Measurements from ENCODE around the gene FBN3.

The FBN3 gene

DNA sequence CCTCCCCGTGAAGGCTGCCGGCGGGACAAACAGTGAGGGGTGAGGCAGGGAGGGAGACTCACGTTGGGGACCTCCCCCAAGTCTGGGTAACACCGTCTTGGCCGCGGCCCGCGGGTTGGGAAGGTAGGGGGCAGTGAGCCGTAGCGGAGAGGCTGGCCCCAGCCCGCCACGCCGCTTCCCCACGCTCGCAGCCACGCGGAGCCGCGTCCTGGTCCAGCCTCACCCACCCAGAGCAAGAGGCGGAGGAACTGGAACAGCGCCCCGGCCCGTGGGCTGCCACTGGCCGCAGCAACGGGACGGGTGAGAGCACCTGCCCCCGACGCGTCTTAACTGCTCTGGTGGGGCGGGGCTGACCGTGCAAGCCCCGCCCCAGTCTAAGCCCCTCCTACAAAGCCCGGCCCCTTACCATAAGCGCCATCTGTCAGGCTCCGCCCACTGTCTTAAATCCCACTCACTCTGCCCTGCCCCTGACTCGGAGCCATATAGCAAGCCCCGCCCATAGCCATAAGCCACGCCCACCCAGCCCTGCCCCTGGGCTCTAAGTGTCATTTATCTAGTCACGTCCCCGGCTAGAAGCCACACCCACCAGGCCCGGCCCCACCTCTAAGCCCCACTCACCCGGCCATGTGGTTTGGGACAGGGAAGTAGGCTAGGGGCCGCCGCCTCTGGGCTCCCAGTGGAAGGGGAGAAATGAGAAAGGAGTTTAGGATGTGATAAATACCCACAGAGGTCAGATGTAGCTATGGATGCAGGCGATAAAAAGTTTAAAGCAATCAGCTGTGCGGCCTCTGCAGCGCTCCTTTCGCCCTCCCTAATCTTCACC, 98.9 kb downstream of the FBN3 start:
- TF ChIP-seq GATA2 (IDR thresholded peaks at IDR 0.05; ENCODE audit: low read depth, low read length): no peak
- TF ChIP-seq GATA3 (IDR thresholded peaks at IDR 0.05; ENCODE audit: low read depth, low read length): no peak

GRCh38 chr19:8046569-8047165, 102.7 kb downstream of the FBN3 start:
- TF ChIP-seq GATA3 (IDR thresholded peaks at IDR 0.05; ENCODE audit: low read depth, low read length) (no peak), GATA2 (IDR thresholded peaks at IDR 0.05; ENCODE audit: low read depth, low read length) (no peak)

GRCh38 chr19:8045872-8046568, 103.4 kb downstream of the FBN3 start:
- TF ChIP-seq GATA3 (IDR thresholded peaks at IDR 0.05; ENCODE audit: low read depth, low read length) (no peak), GATA2 (IDR thresholded peaks at IDR 0.05; ENCODE audit: low read depth, low read length) (no peak)

DNA sequence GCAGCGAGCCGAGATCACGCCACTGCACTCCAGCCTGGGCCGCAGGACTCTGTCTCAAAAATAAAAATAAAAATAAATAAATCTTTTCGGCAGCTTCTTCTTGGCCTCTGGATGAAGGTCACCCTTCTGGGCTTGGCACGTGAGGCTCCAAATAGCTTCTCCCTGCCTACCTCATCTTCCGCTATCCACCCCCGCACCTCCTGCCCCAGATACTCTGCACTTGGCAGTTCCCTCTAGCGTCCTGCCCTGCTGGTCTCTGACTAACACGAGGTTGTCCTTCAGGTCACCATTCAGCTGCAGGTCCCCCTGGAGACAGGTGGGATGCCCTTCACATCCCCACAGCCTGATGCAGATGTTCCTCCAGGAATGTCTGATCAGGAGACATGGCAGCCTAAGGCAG, 105.4 kb downstream of the FBN3 start:
- TF ChIP-seq GATA2 (IDR thresholded peaks at IDR 0.05; ENCODE audit: low read depth, low read length): no peak
- no peak for TF ChIP-seq GATA3 (IDR thresholded peaks at IDR 0.05; ENCODE audit: low read depth, low read length)

GRCh38 chr19:8042900-8043299, 106.5 kb downstream of the FBN3 start:
- TF ChIP-seq GATA2 (IDR thresholded peaks at IDR 0.05; ENCODE audit: low read depth, low read length): no peak
- no peak for TF ChIP-seq GATA3 (IDR thresholded peaks at IDR 0.05; ENCODE audit: low read depth, low read length)

- no peak for TF ChIP-seq GATA3 (IDR thresholded peaks at IDR 0.05; ENCODE audit: low read depth, low read length)
Measured at GRCh38 chr19:8041531-8041931, 107.9 kb downstream of the FBN3 start.

- TF ChIP-seq GATA2 (IDR thresholded peaks at IDR 0.05; ENCODE audit: low read depth, low read length) (no peak), GATA3 (IDR thresholded peaks at IDR 0.05; ENCODE audit: low read depth, low read length) (no peak)
Measured at GRCh38 chr19:8039231-8039630, 110.2 kb downstream of the FBN3 start.

- TF ChIP-seq GATA2 (IDR thresholded peaks at IDR 0.05; ENCODE audit: low read depth, low read length) (no peak), GATA3 (IDR thresholded peaks at IDR 0.05; ENCODE audit: low read depth, low read length) (no peak)
Measured at GRCh38 chr19:8038815-8039214, 110.6 kb downstream of the FBN3 start.

- TF ChIP-seq GATA3 (IDR thresholded peaks at IDR 0.05; ENCODE audit: low read depth, low read length) (no peak), GATA2 (IDR thresholded peaks at IDR 0.05; ENCODE audit: low read depth, low read length) (no peak)
Measured at GRCh38 chr19:8036434-8037099, 112.8 kb downstream of the FBN3 start.

DNA sequence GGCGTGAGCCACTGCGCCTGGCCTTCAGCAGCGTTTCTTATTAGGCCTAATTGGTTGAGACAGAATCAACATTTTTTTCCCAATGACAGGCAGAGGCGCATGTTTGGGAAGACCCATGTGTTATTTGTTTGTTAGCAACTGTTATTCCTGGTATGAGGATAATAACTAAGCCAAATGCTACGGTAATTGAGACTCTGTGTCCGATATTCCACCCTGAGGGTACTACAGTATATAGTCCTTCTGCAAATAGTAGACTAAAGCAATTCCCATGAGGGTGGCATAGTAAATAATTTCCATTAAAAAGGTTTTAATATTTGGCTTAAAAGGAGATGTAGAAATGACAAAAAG, 115.2 kb downstream of the FBN3 start:
- TF ChIP-seq GATA2 (IDR thresholded peaks at IDR 0.05; ENCODE audit: low read depth, low read length): no peak
- TF ChIP-seq GATA3 (IDR thresholded peaks at IDR 0.05; ENCODE audit: low read depth, low read length): no peak

DNA sequence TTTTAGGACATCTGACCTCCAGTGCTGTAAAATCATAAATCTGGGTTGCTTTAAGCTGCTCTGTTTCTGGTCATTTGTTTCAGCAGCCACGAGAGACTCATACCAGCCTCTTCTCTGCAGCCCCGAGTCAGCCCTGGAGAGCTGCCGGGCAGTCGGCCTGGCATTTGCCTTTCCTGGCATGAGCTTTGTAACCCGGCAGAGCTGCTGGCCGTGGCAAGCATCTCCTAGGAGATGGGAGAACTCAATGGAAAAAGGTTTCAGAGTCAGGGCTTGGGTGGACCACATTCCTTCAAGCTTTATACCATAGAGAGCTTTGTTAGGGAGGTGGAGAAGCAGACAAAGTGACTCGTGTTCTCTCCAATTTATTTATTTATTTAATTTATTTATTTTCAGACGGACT, 118.4 kb downstream of the FBN3 start:
- TF ChIP-seq GATA2 (IDR thresholded peaks at IDR 0.05; ENCODE audit: low read depth, low read length) (no peak), GATA3 (IDR thresholded peaks at IDR 0.05; ENCODE audit: low read depth, low read length) (no peak)

GRCh38 chr19:8028951-8029491, 120.4 kb downstream of the FBN3 start:
- no peak for TF ChIP-seq GATA2 (IDR thresholded peaks at IDR 0.05; ENCODE audit: low read depth, low read length)

DNA sequence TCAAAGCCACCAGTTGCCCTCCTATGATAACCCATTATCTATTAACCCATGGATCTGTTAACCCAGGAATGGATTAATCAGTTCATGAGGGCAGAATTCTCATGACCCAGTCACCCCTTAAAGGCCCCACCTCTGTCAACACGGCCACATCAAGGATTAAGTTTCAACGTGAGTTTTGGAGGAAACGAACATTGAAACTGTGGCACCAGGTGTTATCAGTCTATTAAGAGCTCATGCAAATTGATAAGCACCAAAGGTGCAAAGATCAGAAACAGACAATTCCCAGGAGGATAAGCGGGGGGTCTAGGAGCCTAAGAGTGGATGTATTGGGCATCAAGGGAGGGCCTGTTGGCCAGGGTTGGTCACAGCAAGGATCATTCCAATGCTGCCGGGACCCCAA, 124.1 kb downstream of the FBN3 start:
- no peak for TF ChIP-seq GATA3 (IDR thresholded peaks at IDR 0.05; ENCODE audit: low read depth, low read length)

DNA sequence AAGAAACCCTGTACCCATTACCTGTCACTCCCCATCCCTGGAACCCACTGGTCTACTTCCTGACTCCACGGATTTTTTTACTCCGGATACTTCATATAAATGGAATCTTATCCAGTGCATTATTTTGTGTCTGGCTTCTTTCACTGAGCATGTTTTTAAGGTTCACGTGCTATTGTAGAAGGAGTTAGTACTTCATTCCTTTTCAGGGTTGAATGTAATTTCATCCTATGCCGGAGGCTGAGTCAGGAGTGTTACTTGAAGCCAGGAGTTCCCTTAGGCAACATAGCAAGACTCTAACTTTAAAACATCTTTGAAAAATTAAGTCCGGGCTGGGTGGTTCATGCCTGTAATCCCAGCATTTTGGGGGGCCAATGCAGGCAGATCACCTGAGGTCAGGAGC, 126.0 kb downstream of the FBN3 start:
- TF ChIP-seq GATA3 (IDR thresholded peaks at IDR 0.05; ENCODE audit: low read depth, low read length): no peak
- TF ChIP-seq GATA2 (IDR thresholded peaks at IDR 0.05; ENCODE audit: low read depth, low read length): no peak

Measured in SH-SY5Y (cell line).